DND-41 (cell line): ENCODE results near the gene IQCE.

Experiments
- ATAC-seq: fragments of 200-7000 bp; cut with Tn5 transposase; 3 replicates; pipeline ENCODE4 v1.9.1; 2021; ENCODE audit warnings: low read depth; ENCODE audit not compliant: insufficient read depth
- DNase-seq: peaks from one replicate; pipeline ENCODE4 v3.0.0-alpha.2; 2020
- H2AFZ ChIP-seq: 2 replicates; pipeline ENCODE4 v1.6.0; 2012; ENCODE audit warnings: low read depth, low read length
- H3K27ac ChIP-seq: 2 replicates; pipeline ENCODE4 v1.5.1; 2012; ENCODE audit warnings: low read length, inconsistent platforms
- H3K27me3 ChIP-seq: fragments of 200-600 bp; sonication (generic); 2 replicates; pipeline ENCODE4 v1.6.0; 2012; ENCODE audit warnings: low read length, mild to moderate bottlenecking, inconsistent platforms; ENCODE audit not compliant: insufficient read depth, poor library complexity
- H3K36me3 ChIP-seq: 2 replicates; pipeline ENCODE4 v1.5.1; 2012; ENCODE audit warnings: low read length, inconsistent platforms; ENCODE audit not compliant: insufficient read depth
- H3K4me1 ChIP-seq: 2 replicates; pipeline ENCODE4 v1.5.1; 2012; ENCODE audit warnings: mild to moderate bottlenecking, low read length; ENCODE audit not compliant: insufficient read depth
- H3K4me2 ChIP-seq: 2 replicates; pipeline ENCODE4 v1.6.0; 2012; ENCODE audit warnings: mild to moderate bottlenecking, moderate library complexity, low read length, inconsistent platforms; ENCODE audit not compliant: insufficient read depth
- H3K4me3 ChIP-seq, 2 experiments: fragments of 200-600 bp in 1 of 2; shearing (Covaris generic) in 1 of 2; 2 replicates each; pipeline ENCODE4 v1.5.1; 2012 to 2016; ENCODE audit warnings: inconsistent platforms in 2 of 2, low read length in 2 of 2, mild to moderate bottlenecking in 2 of 2, low read depth in 1 of 2, moderate library complexity in 1 of 2
- H3K79me2 ChIP-seq: 2 replicates; pipeline ENCODE4 v1.6.0; 2012; ENCODE audit warnings: low read length, inconsistent platforms; ENCODE audit not compliant: insufficient read depth
- H3K9ac ChIP-seq: 2 replicates; pipeline ENCODE4 v1.6.0; 2012; ENCODE audit warnings: low read depth, mild to moderate bottlenecking, inconsistent platforms, low read length, moderate library complexity
- H3K9me3 ChIP-seq: 2 replicates; pipeline ENCODE4 v1.5.1; 2012; ENCODE audit warnings: low read length, moderate library complexity, mild to moderate bottlenecking, inconsistent platforms; ENCODE audit not compliant: insufficient read depth, severe bottlenecking
- H4K20me1 ChIP-seq: 2 replicates; pipeline ENCODE4 v1.6.0; 2012; ENCODE audit warnings: low read length; ENCODE audit not compliant: insufficient read depth
- CTCF ChIP-seq: IDR thresholded peaks from 2 replicates; pipeline ENCODE4 v1.5.1; 2012; ENCODE audit warnings: borderline replicate concordance, low read length, moderate library complexity, mild to moderate bottlenecking; ENCODE audit not compliant: poor library complexity, severe bottlenecking; ENCODE audit errors: extremely low read depth
- EZH2 ChIP-seq: IDR thresholded peaks from 3 replicates; pipeline ENCODE4 v1.6.1; 2012; ENCODE audit warnings: borderline replicate concordance, low read depth, mild to moderate bottlenecking, moderate library complexity, low read length, inconsistent platforms; ENCODE audit not compliant: severe bottlenecking

IQCE gene

DNA sequence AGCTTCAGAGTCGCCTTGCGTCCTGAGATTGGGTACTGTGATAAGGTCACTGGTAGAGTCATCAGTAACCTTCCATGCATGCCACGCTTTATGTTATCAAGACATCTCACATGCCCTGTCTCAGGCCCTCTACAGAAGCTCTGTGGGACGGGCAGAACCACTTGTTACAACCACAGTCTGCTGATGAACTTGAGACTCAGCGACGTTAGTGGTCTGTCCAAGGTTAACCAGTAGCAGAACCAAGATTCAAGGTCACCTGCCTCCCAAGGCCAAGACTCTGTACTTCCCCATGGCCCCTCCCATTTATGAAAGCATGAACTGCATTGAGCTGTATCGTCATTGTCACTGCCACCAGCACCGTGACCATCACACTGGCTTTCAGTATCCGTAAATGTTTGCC is 15.0 kb downstream of the IQCE start:
- Histone ChIP-seq H3K4me3 (no peak overlapping the region), H3K9me3 (no peaks in the 10 kb centered on the region), H2AFZ (no peak overlapping the region), H3K79me2 (no peaks in the 10 kb centered on the region), H4K20me1 (no peaks in the 10 kb centered on the region), H3K27ac (no peak overlapping the region), H3K4me1 (no peaks in the 10 kb centered on the region), H3K27me3 (no peaks in the 10 kb centered on the region), H3K4me2 (no peak overlapping the region), H3K36me3 (peaks cover 10% of the 10 kb centered on the region; the same call in 1 of the 2 replicates), H3K9ac (no peak overlapping the region)
- DNase-seq (no peak), ATAC-seq (no peak)
- TF ChIP-seq CTCF (no peak), EZH2 (no peak)

- H3K4me1 ChIP-seq, result no peaks in the 10 kb centered on the region
- H3K9ac ChIP-seq, result no peak overlapping the region
- no peak overlapping the region for H3K27ac ChIP-seq
Measured at GRCh38 chr7:2575046-2575732, 16.4 kb downstream of the IQCE start.

DNA sequence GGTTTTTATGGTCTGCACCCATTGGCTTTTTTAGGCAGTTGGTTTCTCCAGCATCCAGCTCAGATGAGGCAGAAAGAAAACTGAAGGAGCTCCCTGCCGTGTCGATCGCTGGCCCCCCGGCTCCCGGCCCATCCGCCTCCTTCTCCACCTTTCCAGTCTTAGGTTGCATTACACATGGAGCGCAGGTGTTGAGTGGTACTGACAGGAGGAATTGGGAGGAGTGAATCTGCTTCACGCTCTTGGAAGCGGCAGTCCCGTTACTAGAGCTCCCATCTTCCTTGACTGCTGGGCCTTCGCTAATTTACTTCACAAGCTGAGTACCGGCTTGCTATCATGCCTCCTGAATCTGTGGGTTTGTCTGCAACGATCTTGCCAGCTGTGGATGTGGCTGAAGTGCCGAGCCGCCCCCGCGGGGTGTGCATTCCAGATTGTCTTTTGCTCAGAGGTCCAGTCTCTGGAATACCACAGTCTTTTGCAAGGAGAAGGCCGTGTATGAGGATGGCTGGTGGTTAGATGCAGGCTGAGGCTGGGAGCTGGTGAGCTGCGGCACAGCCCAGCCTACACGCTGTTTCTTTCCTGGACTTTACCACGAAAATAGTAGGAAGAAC is 17.1 kb downstream of the IQCE start:
- Histone ChIP-seq H3K79me2 (no peaks in the 10 kb centered on the region), H3K9ac (no peak overlapping the region), H3K4me1 (no peaks in the 10 kb centered on the region), H3K4me3 (no peak overlapping the region), H3K4me2 (no peak overlapping the region), H2AFZ (no peak overlapping the region), H4K20me1 (no peaks in the 10 kb centered on the region), H3K27me3 (no peaks in the 10 kb centered on the region), H3K9me3 (no peaks in the 10 kb centered on the region), H3K27ac (no peak overlapping the region), H3K36me3 (peaks cover 10% of the 10 kb centered on the region; the same call in 1 of the 2 replicates)
- no peak for TF ChIP-seq CTCF
- no peak for TF ChIP-seq EZH2
- no peak for DNase-seq
- no peak for ATAC-seq

More at GRCh38 chr7:2575046-2575732, 16.4 kb downstream of the IQCE start:
- TF ChIP-seq CTCF (no peak), EZH2 (no peak)
- no peak overlapping the region for H3K4me2 ChIP-seq
- no peak overlapping the region for H3K4me3 ChIP-seq
- H4K20me1 ChIP-seq, result no peaks in the 10 kb centered on the region
- no peaks in the 10 kb centered on the region for H3K79me2 ChIP-seq
- no peak overlapping the region for H2AFZ ChIP-seq
- H3K27me3 ChIP-seq, result no peaks in the 10 kb centered on the region
- H3K36me3 ChIP-seq, result peaks cover 10% of the 10 kb centered on the region; the same call in 1 of the 2 replicates
- ATAC-seq (no peak), DNase-seq (no peak)
- no peaks in the 10 kb centered on the region for H3K9me3 ChIP-seq
